Measurements from ENCODE around the gene MYCBPAP. TPM values are rescaled to one million over a fixed set of nuclear protein-coding genes. Genes with fewer than 3 reads are reported as not detected.

The MYCBPAP gene
- total RNA-seq, 1 experiment from 2014 or later = 1.9 TPM

- no peak overlapping the region for H3K4me2 ChIP-seq (ENCODE audit: low read length)
- ATAC-seq (peak; percentile 20; the same call in 1 of the 2 replicates), DNase-seq (peak; percentile 70)
- H3K4me3 ChIP-seq (ENCODE audit: low read length) = no peak overlapping the region
- no peak overlapping the region for H3K9ac ChIP-seq (ENCODE audit: low read length)
- H3K27me3 ChIP-seq (ENCODE audit: low read length) = no peaks in the 10 kb centered on the region
- no peak for TF ChIP-seq EZH2phosphoT487 (IDR thresholded peaks at IDR 0.05; ENCODE audit: borderline replicate concordance, low read length)
- TF ChIP-seq, protein P1, sequence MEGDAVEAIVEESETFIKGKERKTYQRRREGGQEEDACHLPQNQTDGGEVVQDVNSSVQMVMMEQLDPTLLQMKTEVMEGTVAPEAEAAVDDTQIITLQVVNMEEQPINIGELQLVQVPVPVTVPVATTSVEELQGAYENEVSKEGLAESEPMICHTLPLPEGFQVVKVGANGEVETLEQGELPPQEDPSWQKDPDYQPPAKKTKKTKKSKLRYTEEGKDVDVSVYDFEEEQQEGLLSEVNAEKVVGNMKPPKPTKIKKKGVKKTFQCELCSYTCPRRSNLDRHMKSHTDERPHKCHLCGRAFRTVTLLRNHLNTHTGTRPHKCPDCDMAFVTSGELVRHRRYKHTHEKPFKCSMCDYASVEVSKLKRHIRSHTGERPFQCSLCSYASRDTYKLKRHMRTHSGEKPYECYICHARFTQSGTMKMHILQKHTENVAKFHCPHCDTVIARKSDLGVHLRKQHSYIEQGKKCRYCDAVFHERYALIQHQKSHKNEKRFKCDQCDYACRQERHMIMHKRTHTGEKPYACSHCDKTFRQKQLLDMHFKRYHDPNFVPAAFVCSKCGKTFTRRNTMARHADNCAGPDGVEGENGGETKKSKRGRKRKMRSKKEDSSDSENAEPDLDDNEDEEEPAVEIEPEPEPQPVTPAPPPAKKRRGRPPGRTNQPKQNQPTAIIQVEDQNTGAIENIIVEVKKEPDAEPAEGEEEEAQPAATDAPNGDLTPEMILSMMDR (conservative IDR thresholded peaks at IDR 0.05; ENCODE audit: low read depth, low read length) = peak; percentile 91
- ChIA-PET CTCF (interaction anchor here (0.6 to 1.2 kb wide), 11 partner anchors 9 to 275 kb away, joined by 3 to 21 read pairs (median 4); no protein-coding TSS in a partner anchor), POLR2A (ENCODE audit: unreplicated experiment) (no interaction called here)
- intact Hi-C loops (cut with micrococcal nuclease) = no loop called here
- H3K4me1 ChIP-seq (ENCODE audit: insufficient read depth, low read length) = peaks cover 12% of the 10 kb centered on the region
- BruUV-seq (replicated peaks) = no TSS peak
- no peaks in the 10 kb centered on the region for H3F3A ChIP-seq (ENCODE audit: low read length, unreplicated experiment)
- H3K9me3 ChIP-seq (ENCODE audit: low read length) = no peaks in the 10 kb centered on the region
- peaks cover 8% of the 10 kb centered on the region for H3K36me3 ChIP-seq (ENCODE audit: low read depth, low read length)
- no peak overlapping the region for H3K27ac ChIP-seq (ENCODE audit: low read length)
- H4K20me1 ChIP-seq (ENCODE audit: low read length) = no peaks in the 10 kb centered on the region
- no peaks in the 10 kb centered on the region for H3K9me2 ChIP-seq (replicated peaks; ENCODE audit: low read length)
- H2AFZ ChIP-seq (ENCODE audit: low read length) = no peak overlapping the region
- H3K79me2 ChIP-seq (ENCODE audit: low read length) = peaks cover 13% of the 10 kb centered on the region
These were observed 42.6 kb downstream of the MYCBPAP start for GRCh38 chr17:50550661-50551432.

DNA sequence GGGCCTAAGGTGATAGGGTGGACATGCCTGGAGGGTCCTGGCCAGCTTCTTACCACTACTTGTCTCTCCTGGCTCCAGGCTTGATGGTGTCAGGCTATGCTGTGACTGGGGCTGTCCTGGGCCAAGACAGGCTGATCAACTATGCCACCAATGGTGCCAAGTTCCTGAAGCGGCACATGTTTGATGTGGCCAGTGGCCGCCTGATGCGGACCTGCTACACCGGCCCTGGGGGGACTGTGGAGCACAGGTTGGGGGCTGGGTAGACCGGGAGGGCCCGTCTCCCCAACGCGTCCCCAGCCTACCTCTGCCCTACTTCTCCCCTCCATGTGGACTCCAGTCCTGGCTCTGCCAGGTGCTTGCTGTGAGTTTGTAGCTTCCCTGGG is 43.2 kb downstream of the MYCBPAP start:
- no peak overlapping the region for H2AFZ ChIP-seq (ENCODE audit: low read length)
- ATAC-seq (no peak), DNase-seq (no peak)
- intact Hi-C loops (cut with micrococcal nuclease) = no loop called here
- no peak overlapping the region for H3K4me2 ChIP-seq (ENCODE audit: low read length)
- H3K36me3 ChIP-seq (ENCODE audit: low read depth, low read length) = peaks cover 8% of the 10 kb centered on the region
- POLR2A ChIA-PET (ENCODE audit: unreplicated experiment) = no interaction called here
- peaks cover 13% of the 10 kb centered on the region for H3K79me2 ChIP-seq (ENCODE audit: low read length)
- no peak overlapping the region for H3K27ac ChIP-seq (ENCODE audit: low read length)
- no peaks in the 10 kb centered on the region for H3K27me3 ChIP-seq (ENCODE audit: low read length)
- H3K9me2 ChIP-seq (replicated peaks; ENCODE audit: low read length) = no peaks in the 10 kb centered on the region
- H3K9me3 ChIP-seq (ENCODE audit: low read length) = no peaks in the 10 kb centered on the region
- H3K4me1 ChIP-seq (ENCODE audit: insufficient read depth, low read length) = peaks cover 12% of the 10 kb centered on the region
- no peaks in the 10 kb centered on the region for H3F3A ChIP-seq (ENCODE audit: low read length, unreplicated experiment)
- no peak overlapping the region for H3K9ac ChIP-seq (ENCODE audit: low read length)
- H4K20me1 ChIP-seq (ENCODE audit: low read length) = no peaks in the 10 kb centered on the region
- CTCF ChIA-PET = interaction anchor here (0.6 to 1.2 kb wide), 11 partner anchors 9 to 275 kb away, joined by 3 to 21 read pairs (median 4); no protein-coding TSS in a partner anchor
- TF ChIP-seq EZH2phosphoT487 (IDR thresholded peaks at IDR 0.05; ENCODE audit: borderline replicate concordance, low read length) (no peak), EZH2 (IDR thresholded peaks at IDR 0.05; ENCODE audit: low read length, unreplicated experiment) (no peak)
- TF ChIP-seq, protein P1 (conservative IDR thresholded peaks at IDR 0.05; ENCODE audit: low read depth, low read length) = no peak
- no TSS peak for BruUV-seq (replicated peaks)
- no peak overlapping the region for H3K4me3 ChIP-seq (ENCODE audit: low read length)

DNA sequence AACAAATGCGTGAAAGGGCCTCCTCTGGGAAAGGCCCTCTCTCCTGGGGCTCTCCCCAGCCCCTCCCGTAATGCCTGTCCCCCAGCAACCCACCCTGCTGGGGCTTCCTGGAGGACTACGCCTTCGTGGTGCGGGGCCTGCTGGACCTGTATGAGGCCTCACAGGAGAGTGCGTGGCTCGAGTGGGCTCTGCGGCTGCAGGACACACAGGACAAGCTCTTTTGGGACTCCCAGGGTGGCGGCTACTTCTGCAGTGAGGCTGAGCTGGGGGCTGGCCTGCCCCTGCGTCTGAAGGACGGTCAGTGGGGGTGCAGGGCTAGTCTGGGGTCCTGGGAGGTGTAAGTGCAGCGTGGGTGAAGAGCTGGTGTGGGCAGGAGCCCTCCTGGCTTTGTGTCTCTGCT is 43.6 kb downstream of the MYCBPAP start:
- POLR2A ChIA-PET (ENCODE audit: unreplicated experiment) = no interaction called here
- BruUV-seq (replicated peaks) = no TSS peak
- H3K9me3 ChIP-seq (ENCODE audit: low read length) = no peaks in the 10 kb centered on the region
- peaks cover 8% of the 10 kb centered on the region for H3K36me3 ChIP-seq (ENCODE audit: low read depth, low read length)
- no peaks in the 10 kb centered on the region for H3K9me2 ChIP-seq (replicated peaks; ENCODE audit: low read length)
- no peak overlapping the region for H3K27ac ChIP-seq (ENCODE audit: low read length)
- peaks cover 13% of the 10 kb centered on the region for H3K79me2 ChIP-seq (ENCODE audit: low read length)
- no peak overlapping the region for H3K4me2 ChIP-seq (ENCODE audit: low read length)
- CTCF ChIA-PET = no interaction called here
- peaks cover 12% of the 10 kb centered on the region for H3K4me1 ChIP-seq (ENCODE audit: insufficient read depth, low read length)
- H2AFZ ChIP-seq (ENCODE audit: low read length) = no peak overlapping the region
- no peak for DNase-seq
- ATAC-seq = no peak
- H3F3A ChIP-seq (ENCODE audit: low read length, unreplicated experiment) = no peaks in the 10 kb centered on the region
- no peaks in the 10 kb centered on the region for H3K27me3 ChIP-seq (ENCODE audit: low read length)
- no peaks in the 10 kb centered on the region for H4K20me1 ChIP-seq (ENCODE audit: low read length)
- H3K4me3 ChIP-seq (ENCODE audit: low read length) = no peak overlapping the region
- intact Hi-C loops (cut with micrococcal nuclease) = no loop called here
- TF ChIP-seq, protein P1 (conservative IDR thresholded peaks at IDR 0.05; ENCODE audit: low read depth, low read length) = no peak
- H3K9ac ChIP-seq (ENCODE audit: low read length) = no peak overlapping the region

Data from PC-3 (cell line).